Measurements from ENCODE around the gene TAPT1. TPM values are rescaled to one million over a fixed set of nuclear protein-coding genes. Genes with fewer than 3 reads are reported as not detected.
"Not testable (repeated sequence)": the region's sequence is repeated elsewhere in the genome, so short reads cannot be mapped to it uniquely, and the experiment has no call there.

The TAPT1 gene, protein sequence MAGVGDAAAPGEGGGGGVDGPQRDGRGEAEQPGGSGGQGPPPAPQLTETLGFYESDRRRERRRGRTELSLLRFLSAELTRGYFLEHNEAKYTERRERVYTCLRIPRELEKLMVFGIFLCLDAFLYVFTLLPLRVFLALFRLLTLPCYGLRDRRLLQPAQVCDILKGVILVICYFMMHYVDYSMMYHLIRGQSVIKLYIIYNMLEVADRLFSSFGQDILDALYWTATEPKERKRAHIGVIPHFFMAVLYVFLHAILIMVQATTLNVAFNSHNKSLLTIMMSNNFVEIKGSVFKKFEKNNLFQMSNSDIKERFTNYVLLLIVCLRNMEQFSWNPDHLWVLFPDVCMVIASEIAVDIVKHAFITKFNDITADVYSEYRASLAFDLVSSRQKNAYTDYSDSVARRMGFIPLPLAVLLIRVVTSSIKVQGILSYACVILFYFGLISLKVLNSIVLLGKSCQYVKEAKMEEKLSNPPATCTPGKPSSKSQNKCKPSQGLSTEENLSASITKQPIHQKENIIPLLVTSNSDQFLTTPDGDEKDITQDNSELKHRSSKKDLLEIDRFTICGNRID
- polyA plus RNA-seq (ENCODE audit: insufficient read length in 3 of 3): 10 to 100 TPM; 30.9 to 44.8 (median 42.7) TPM
- long read RNA-seq, donor 1, full-length matches to known transcripts: 3 of 3 reads
- long read RNA-seq, donor 1, partial matches to known transcripts: 0 of 3 reads
- long read RNA-seq, donor 1, other reads (novel, unspliced or antisense): 0 of 3 reads
- long read RNA-seq, donor 2, full-length matches to known transcripts: 7 of 7 reads
- long read RNA-seq, donor 2, partial matches to known transcripts: 0 of 7 reads
- long read RNA-seq, donor 2, other reads (novel, unspliced or antisense): 0 of 7 reads
- long read RNA-seq, donor 3, partial matches to known transcripts: 0 of 2 reads
- long read RNA-seq, donor 3, other reads (novel, unspliced or antisense): 0 of 2 reads
- long read RNA-seq, donor 4, full-length matches to known transcripts: 4 of 4 reads
- long read RNA-seq, donor 4, partial matches to known transcripts: 0 of 4 reads
- long read RNA-seq, donor 4, other reads (novel, unspliced or antisense): 0 of 4 reads
- long read RNA-seq, donor 5, full-length matches to known transcripts: 2 of 2 reads
- long read RNA-seq, donor 5, partial matches to known transcripts: 0 of 2 reads
- long read RNA-seq, donor 5, other reads (novel, unspliced or antisense): 0 of 2 reads
- long read RNA-seq, donor 6, full-length matches to known transcripts: 2 of 13 reads
- long read RNA-seq, donor 6, partial matches to known transcripts: 11 of 13 reads
- long read RNA-seq, donor 6, other reads (novel, unspliced or antisense): 0 of 13 reads
- long read RNA-seq, donor 7, full-length matches to known transcripts: 4 of 4 reads
- long read RNA-seq, donor 7, partial matches to known transcripts: 0 of 4 reads
- long read RNA-seq, donor 7, other reads (novel, unspliced or antisense): 0 of 4 reads
- long read RNA-seq, donor 8, full-length matches to known transcripts: 1 of 1 reads
- long read RNA-seq, donor 8, partial matches to known transcripts: 0 of 1 reads
- long read RNA-seq, donor 8, other reads (novel, unspliced or antisense): 0 of 1 reads
- long read RNA-seq, donor 9, full-length matches to known transcripts: 2 of 2 reads
- long read RNA-seq, donor 9, partial matches to known transcripts: 0 of 2 reads
- long read RNA-seq, donor 9, other reads (novel, unspliced or antisense): 0 of 2 reads
- long read RNA-seq, donor 10, full-length matches to known transcripts: 2 of 2 reads
- long read RNA-seq, donor 10, partial matches to known transcripts: 0 of 2 reads
- long read RNA-seq, donor 10, other reads (novel, unspliced or antisense): 0 of 2 reads
- long read RNA-seq, donor 11, full-length matches to known transcripts: 3 of 3 reads
- long read RNA-seq, donor 11, partial matches to known transcripts: 0 of 3 reads
- long read RNA-seq, donor 11, other reads (novel, unspliced or antisense): 0 of 3 reads
- long read RNA-seq, donor 12, full-length matches to known transcripts: 5 of 15 reads
- long read RNA-seq, donor 12, partial matches to known transcripts: 10 of 15 reads
- long read RNA-seq, donor 12, other reads (novel, unspliced or antisense): 0 of 15 reads
- long read RNA-seq, donor 13, full-length matches to known transcripts: 3 of 3 reads
- long read RNA-seq, donor 13, partial matches to known transcripts: 0 of 3 reads
- long read RNA-seq, donor 13, other reads (novel, unspliced or antisense): 0 of 3 reads
- long read RNA-seq, donor 14, full-length matches to known transcripts: 5 of 5 reads
- long read RNA-seq, donor 14, partial matches to known transcripts: 0 of 5 reads
- long read RNA-seq, donor 14, other reads (novel, unspliced or antisense): 0 of 5 reads
- long read RNA-seq, donor 15, full-length matches to known transcripts: 4 of 4 reads
- long read RNA-seq, donor 15, partial matches to known transcripts: 0 of 4 reads
- long read RNA-seq, donor 15, other reads (novel, unspliced or antisense): 0 of 4 reads
- long read RNA-seq, donor 16, full-length matches to known transcripts: 3 of 3 reads
- long read RNA-seq, donor 16, partial matches to known transcripts: 0 of 3 reads
- long read RNA-seq, donor 16, other reads (novel, unspliced or antisense): 0 of 3 reads

DNA sequence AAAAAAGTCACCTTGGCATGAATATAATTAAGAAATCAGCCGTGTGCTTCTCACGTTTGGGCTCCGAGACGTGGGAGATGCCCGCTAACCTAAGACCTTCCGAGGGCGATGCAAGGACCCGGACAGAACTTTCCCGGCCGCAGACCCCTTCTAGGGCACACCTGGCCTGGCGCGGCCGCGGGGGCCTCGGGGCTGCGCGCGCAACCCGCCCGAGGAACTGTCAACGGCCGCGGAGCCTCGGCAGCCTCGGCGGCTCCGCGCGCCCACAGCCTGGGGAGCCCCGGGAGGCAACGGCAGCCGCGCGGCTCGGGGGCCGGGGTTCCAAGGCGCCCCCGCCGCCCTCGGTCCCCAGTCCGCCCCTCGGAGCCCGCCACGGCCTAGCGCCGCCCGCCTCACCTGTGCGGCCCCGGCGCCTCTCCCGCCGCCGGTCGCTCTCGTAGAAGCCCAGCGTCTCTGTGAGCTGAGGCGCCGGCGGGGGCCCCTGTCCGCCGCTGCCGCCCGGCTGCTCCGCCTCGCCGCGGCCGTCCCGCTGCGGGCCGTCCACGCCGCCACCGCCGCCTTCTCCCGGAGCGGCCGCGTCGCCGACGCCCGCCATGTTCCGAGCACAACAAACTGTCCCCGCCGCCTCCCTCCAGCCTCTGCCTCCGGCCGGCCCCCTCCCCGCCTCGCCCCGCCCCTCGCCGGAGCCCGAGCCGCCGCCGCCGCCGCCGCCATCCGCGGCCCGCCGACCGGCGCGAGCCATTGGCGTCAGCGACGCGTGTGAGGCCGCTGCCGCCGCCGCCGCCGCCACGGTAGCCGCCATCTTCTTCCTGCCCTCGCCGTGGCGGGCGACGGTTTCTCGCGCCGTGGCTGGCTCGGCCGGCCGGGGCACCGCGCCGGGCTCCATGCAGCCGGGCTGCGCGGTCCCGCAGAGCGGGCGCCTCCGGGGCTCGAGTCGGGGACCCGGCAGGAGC lies at the start of gene TAPT1:
TAPT1 (minus strand) TSS at position 609 of the 953 bp plus-strand sequence; CDS start at position 595, 14 bp downstream.
- peak; percentile 72 for DNase-seq

DNA sequence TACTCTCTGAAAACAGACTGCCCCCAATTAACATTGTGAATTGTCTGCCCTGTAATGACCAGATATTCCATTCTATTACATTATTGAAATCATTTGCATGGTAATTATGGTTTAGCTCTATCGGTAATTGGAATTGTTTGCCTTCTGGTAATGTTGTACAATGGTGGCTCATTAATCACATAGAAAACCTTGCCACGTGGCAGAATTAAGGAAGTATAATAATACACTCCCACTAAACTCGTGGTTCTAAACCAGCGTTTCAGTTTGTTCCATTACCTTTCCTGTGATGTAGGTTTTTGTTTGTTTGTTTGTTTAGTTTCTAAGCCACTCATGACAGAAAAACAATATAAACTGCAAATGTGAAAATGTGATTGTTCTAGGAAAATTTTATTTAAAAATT lies 45.1 kb upstream of the TAPT1 start:
- no peak for DNase-seq

DNA sequence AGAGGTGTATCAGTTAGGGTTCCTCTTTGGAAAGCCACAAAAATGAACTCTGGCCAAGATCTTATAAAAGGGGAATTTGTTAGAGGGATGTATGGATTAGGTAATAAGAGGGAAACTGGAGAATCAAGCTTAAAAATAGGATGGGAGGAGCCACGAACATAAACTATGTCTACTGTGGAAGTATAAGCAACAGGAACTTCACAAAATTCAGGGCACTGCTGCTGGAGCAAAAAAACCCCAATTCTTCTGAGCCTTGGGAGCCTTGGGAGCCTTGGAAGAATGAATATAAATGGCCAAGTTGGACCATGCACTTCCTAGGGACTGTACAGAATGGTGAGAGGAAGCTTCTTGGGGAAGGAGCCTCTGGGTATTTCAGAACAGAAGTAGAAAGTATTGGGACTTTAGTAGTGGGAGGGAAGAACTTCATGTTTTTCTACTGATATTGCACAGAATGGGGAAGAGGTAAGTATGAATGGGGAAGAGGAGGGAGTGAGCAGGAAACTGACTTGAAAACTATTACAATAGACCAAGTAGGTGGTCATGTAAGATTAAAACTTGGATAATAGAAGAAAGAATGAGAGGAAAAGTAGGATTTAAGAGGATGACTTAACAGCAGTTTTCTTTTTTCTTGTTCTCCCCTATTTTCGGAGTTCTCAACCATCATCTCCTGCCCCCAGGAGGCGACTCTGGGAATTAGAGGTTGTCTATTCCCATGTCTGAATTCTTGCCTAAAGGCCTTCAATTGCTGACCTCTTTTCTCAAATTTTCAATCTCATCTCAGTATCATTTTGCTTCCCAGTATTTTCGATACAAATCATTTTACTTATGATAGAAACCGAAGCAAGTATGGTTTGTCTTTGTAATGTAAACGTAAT lies 44.4 kb upstream of the TAPT1 start:
- DNase-seq: no peak

DNA sequence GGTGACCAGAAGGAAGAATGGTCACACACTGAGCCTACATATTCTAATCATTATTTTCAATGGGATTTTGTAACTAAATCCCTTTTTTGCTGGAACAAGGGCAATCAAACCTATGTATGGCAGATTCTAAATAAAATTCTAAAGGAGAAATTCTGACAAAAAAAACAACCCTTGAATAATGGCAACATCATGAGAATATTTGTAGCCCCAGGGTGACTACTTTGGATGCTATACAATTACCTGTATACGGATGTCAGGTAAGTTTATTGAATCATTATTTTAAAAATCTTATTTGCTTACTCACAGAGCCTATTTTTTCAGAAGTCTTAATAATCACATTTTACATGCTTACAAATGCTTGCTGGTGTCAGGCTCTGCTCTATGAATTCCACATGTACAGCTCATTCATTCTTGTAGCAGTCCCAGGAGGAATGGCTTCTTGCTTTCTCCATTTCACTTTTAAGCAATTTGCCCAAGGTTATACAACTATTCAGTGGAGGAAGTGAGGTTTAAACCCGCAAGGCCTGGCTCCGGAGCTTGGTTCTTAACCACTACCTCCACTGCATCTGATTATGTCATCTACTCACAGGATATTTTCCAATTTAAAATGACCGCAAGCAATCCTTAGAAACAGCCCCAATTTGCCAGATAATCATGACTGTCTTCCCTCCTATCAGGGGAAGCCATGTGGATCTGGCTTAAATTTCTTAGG lies 43.6 kb upstream of the TAPT1 start:
- not testable (repeated sequence) for DNase-seq

DNA sequence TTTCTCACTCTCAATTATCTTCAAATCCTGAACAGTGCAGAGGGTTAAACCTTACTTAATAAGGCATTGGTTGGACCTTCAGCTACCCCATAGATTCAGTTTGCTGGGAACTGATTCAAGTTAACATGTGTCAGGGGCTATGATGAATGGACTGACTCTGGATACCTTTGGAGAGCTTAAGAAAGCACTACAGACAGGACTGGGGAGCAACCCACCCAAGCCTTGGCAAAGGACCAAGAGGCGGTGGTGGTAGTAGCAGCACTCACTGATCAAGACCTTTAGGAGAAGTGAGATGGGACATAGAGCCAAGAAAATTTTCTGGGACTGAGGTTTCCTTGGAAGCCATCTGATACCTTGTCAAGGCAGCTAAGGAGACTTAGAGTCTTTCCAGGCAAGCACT lies 43.0 kb upstream of the TAPT1 start:
- no peak for DNase-seq

DNA sequence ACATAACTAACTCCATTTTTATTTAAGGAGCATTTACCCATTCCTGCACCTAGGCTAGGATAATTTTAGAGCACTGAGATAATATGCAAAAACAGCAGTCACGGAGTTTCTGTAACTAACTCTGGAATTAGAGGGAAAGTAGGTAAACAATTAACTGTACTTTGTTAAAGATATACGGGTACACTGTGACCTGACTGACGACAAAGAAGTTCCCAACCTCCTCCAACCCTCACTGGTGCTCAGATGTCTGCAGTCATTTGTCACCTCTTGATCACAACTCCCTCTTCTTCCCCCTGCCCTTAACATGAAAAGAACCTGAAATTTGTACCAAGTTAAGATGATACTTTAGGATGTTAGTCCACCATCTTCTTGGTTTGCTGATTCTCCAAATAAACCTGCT lies 42.0 kb upstream of the TAPT1 start:
- DNase-seq: no peak

DNA sequence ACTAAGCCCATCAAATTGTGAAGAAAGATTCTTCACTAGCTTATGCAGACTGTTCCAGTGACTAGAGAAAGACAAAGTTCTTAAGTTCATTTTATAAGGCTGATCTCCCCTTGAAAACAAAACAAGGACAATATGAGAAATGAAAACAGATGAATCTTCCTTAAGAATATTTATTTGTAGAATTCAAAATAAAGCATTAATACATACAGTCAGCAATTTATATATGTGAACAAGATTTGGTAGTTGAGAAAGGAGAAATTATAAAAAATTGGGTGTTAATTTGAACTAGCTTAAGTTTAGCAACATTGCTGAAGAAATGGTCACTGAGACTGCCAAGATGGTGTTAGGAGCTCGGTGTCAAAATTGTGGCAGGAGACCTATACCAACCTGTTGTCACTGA lies 41.4 kb upstream of the TAPT1 start:
- DNase-seq: no peak

DNA sequence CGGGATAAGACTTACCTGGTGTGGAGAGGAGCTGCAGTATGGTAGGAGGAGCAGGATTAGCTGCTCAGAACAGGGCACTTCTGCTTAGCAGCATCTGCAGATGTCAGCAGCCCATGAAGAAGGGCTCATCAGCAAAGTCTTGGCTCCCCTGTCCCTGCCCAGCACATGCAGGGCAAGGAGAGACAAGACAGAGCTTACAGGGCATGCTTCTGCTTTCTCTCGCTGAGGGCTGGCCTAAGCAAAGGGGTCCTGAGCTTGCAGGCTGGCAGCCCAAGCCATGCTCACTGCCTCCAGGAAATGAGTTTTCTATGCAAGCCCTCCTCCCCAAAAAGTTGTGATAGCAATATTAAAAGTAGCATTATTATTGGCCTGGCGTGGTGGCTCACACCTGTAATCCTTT lies 39.5 kb upstream of the TAPT1 start:
- DNase-seq: no peak

DNA sequence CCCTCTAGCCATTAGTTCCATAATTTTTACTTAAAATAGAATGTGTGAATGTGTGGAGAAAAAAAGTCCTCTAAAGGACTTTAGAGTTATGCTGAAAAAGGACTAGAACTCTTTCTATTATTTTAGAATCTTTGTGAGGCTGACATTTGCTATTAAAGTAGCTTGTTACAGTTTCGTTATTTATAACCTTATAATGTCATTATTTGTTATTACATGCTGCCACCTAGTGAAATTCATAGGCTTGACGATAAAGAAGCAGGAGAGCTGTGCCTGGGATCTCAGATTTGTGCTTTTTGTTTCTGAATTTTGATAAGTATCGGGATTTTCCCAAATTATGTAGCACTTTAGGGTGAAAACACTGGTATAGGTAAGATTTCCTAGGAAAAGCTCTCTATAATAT lies 38.5 kb upstream of the TAPT1 start:
- DNase-seq: peak; percentile 38

DNA sequence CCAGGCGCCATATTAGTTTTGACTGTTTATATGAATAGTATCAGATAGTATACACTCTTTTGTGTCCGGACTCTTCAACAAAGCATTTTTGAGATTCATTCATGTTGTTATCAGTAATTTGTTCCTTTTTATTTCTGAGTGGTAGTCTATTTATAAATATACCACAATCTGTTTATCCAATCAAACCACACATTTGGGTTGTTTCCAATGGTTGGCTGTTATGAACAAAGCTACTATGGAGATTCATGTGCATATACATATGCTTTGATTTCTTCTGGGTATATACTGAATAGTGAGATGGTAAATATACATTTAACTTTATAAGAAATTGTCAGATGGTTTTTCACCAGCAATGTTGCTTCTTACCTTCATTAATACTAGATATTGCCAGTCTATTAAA lies 36.8 kb upstream of the TAPT1 start:
- DNase-seq: no peak

DNA sequence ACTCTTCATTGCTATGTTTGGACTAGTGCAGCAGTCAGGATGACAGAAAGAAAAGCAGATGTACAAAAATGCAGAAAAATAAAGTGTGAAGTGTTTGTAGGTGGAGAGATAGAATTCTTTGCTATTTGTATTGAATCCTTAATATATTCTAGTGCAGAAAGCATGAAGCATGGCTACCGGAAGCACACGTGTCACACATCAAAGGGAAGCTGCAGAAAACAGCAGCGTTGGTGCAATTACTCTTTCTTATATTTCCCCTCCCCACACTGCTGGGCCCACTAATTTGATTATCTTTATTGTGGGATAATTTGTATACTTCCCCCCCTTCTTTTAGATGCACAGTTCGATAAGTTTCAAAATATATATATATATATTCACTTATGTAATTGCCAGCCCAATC lies 35.9 kb upstream of the TAPT1 start:
- no peak for DNase-seq

DNA sequence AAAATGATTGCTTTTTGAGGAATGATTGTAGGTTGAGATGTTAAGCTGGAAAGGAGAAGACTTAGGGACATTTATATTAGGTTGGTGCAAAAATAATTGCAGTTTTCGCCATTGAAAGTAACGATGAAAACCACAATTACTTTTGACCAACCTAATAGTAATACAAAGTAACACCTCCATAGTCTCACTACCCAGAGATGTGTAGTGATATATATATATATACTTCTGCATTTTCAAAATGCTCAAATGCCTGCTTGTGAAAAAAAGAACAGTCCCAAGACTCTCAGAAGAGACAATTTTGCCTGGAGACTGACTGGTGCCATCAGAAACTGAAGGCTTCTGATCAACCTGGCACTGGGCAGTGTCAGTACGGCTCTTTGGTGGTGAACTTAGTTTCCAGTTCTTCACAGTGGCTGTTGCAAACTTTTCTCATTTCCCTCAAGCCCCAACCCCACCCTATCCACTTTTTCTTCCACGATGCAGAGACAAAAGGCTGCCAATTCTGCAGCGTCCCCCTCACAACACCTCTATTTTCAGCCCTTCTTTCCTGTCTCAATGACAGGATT lies 35.1 kb upstream of the TAPT1 start:
- DNase-seq: no peak

DNA sequence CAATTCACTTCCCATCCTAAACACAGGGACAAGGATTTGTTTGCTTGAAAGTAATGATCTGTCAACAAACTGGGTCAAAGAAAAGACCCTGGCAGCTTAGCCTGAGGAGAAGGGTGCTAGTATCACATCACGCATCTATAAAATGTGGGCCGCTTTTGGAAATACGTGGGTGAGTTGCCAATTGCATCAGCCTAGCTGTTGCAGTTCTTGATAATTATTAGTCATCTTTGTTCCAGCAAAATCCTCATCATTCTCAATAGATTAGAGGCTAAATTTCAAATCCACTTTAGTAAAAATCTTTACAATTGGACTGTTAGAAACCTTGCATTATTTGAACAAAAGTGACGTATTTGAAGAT lies 33.6 kb upstream of the TAPT1 start:
- no peak for DNase-seq

DNA sequence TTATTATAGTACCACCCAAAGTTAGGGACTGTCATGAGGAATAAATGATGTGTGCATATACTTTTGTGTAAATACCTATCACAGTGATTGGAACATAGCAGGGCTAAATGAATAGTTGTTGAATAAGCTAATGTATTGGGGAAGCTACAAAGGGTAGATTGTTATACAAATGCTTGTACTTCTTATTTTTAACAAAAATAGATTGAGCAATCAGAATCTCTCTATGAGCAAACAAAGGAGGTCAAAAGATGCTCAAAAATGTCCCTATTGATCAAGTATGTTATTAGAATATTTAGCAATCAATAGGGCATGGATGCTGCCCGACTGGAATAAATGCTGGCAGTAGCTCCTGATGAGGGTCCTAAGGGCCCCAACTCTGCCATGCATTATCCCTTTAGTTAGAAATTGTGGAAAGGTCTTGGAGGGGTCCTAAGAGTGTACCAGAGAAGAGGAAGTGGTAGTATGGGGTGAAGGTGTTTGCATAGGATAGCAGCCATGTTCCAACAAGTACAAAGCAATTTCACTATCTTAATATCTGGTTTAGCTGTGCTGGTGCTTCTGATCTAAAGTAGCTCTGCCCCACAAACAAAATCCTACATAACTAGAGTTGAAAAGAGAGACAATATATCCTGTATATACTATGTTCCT lies 33.1 kb upstream of the TAPT1 start:
- no peak for DNase-seq

DNA sequence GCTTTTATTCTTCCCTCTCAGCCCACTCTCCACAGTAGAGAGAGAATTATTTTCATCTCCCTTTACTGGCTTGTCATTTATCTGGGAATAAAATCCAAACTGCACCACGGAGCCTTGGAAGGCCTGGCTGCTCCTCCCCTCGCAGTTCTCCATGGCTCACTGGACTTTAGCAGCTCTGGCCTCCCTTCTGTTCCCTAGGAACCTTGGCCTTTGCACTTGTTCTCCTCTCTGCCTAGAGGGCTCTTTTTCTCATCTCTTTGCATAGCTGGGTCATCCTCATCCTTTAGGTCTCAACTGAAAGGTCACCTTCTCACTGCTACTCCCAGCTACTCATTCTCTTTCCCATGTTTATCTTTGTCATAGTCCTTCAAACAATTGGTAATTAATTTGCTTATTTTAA lies 31.3 kb upstream of the TAPT1 start:
- DNase-seq: no peak
